SK-N-SH (cell line): ENCODE data around the gene SH3RF1. TPM values are rescaled to one million over a fixed set of nuclear protein-coding genes. Genes with fewer than 3 reads are reported as not detected.

Experiments used
- CTCF ChIA-PET: fragments of 300-600, 350-600 bp; formaldehyde crosslinking; extraction: SDS; loops from one replicate; lab custom pipeline; 2021; lab: Yijun Ruan, JAX
- POLR2A ChIA-PET: fragments of 350-600 bp; sonication (Branson Sonifier 250); formaldehyde crosslinking; extraction: SDS; loops from one replicate; lab custom pipeline; 2020; ENCODE audit warnings: antibody characterized with exemption, inconsistent platforms; lab: Yijun Ruan, JAX
- DNase-seq: peaks from one replicate; pipeline ENCODE4 v3.0.0; 2012
- H2AFZ ChIP-seq: fragments of 200-600 bp; sonication (generic); 2 replicates; pipeline ENCODE4 v1.8.1; 2016; ENCODE audit warnings: antibody characterized with exemption, mild to moderate bottlenecking, low read depth
- H3F3A ChIP-seq: fragments of 200-600 bp; sonication (generic); replicated peaks from 2 replicates; pipeline ENCODE3; 2016; ENCODE audit warnings: antibody characterized with exemption, mild to moderate bottlenecking; ENCODE audit not compliant: insufficient read depth
- H3K27ac ChIP-seq, 2 experiments: fragments of 200-500 bp in 1 of 2; fragments of 200-600 bp in 1 of 2; sonication (Bioruptor generic) in 1 of 2; sonication (generic), shearing (Covaris generic) in 1 of 2; 2 replicates each; pipeline versions ENCODE4 v1.5.1 to v1.6.1; 2014 to 2016; ENCODE audit warnings: low read depth in 2 of 2, inconsistent platforms in 1 of 2, low read length in 1 of 2, mild to moderate bottlenecking in 1 of 2, mixed read lengths in 1 of 2
- H3K27me3 ChIP-seq: fragments of 200-600 bp; sonication (generic), shearing (Covaris generic); 2 replicates; pipeline ENCODE4 v1.6.1; 2016; ENCODE audit warnings: mixed run types; ENCODE audit not compliant: insufficient read depth
- H3K36me3 ChIP-seq, 2 experiments: fragments of 200-500 bp in 1 of 2; fragments of 200-600 bp in 1 of 2; sonication (Bioruptor generic) in 1 of 2; sonication (generic) in 1 of 2; replicated peaks in 1 of 2; 2 replicates each; pipeline versions ENCODE3 to v1.5.1; 2014 to 2016; ENCODE audit warnings: low read length in 1 of 2, mild to moderate bottlenecking in 1 of 2; ENCODE audit not compliant: insufficient read depth in 2 of 2, control insufficient read depth in 1 of 2
- H3K4me1 ChIP-seq, 2 experiments: fragments of 200-500 bp in 1 of 2; fragments of 200-600 bp in 1 of 2; sonication (Bioruptor generic) in 1 of 2; sonication (generic), shearing (Covaris generic) in 1 of 2; 2 replicates each; pipeline versions ENCODE4 v1.5.1 to v1.6.1; 2014 to 2016; ENCODE audit warnings: low read depth in 1 of 2, low read length in 1 of 2, mixed run types in 1 of 2; ENCODE audit not compliant: insufficient read depth in 2 of 2, control insufficient read depth in 1 of 2
- H3K4me2 ChIP-seq: fragments of 200-600 bp; sonication (generic), shearing (Covaris generic); 2 replicates; pipeline ENCODE4 v1.6.1; 2017; ENCODE audit warnings: mixed run types
- H3K4me3 ChIP-seq, 2 experiments: fragments of 200-500 bp in 1 of 2; fragments of 200-600 bp in 1 of 2; sonication (Bioruptor generic) in 1 of 2; sonication (generic), shearing (Covaris generic) in 1 of 2; 2 replicates each; pipeline versions ENCODE4 v1.5.1 to v1.8.1; 2014 to 2016; ENCODE audit warnings: low read depth in 2 of 2, inconsistent platforms in 1 of 2, low read length in 1 of 2, mild to moderate bottlenecking in 1 of 2, mixed read lengths in 1 of 2, moderate library complexity in 1 of 2
- H3K79me2 ChIP-seq: fragments of 200-600 bp; sonication (generic); 2 replicates; pipeline ENCODE4 v1.8.1; 2017; ENCODE audit warnings: mild to moderate bottlenecking; ENCODE audit not compliant: insufficient read depth
- H3K9ac ChIP-seq: fragments of 200-600 bp; sonication (generic); 2 replicates; pipeline ENCODE4 v1.6.1; 2017; ENCODE audit warnings: mixed run types
- H3K9me2 ChIP-seq: fragments of 200-600 bp; sonication (generic); 2 replicates; pipeline ENCODE4 v1.6.1; 2017; ENCODE audit warnings: mixed run types
- H3K9me3 ChIP-seq: fragments of 200-600 bp; sonication (generic); 2 replicates; pipeline ENCODE4 v1.6.1; 2017; ENCODE audit warnings: mixed run types, mild to moderate bottlenecking, moderate library complexity
- H4K20me1 ChIP-seq: fragments of 200-600 bp; sonication (generic); 2 replicates; pipeline ENCODE4 v1.6.1; 2017; ENCODE audit warnings: mild to moderate bottlenecking, mixed run types; ENCODE audit not compliant: insufficient read depth
- CHD2 ChIP-seq: fragments of 150-350 bp; IDR thresholded peaks from 2 replicates; pipeline ENCODE4 v1.6.1; 2018; ENCODE audit warnings: low read length; ENCODE audit not compliant: partially characterized antibody
- ELF1 ChIP-seq: IDR thresholded peaks from 2 replicates; pipeline ENCODE4 v1.4.0; 2012
- EP300 ChIP-seq, 2 experiments: IDR thresholded peaks; 2 replicates each; pipeline versions ENCODE4 v1.4.0 to v1.6.1; 2012; ENCODE audit warnings: borderline replicate concordance in 1 of 2, low read depth in 1 of 2, low read length in 1 of 2
- EZH2phosphoT487 ChIP-seq: fragments of 200-600 bp; sonication (generic); IDR thresholded peaks from 2 replicates; pipeline ENCODE4 v1.6.1; 2017; ENCODE audit warnings: low read depth, mixed run types, mild to moderate bottlenecking, antibody characterized with exemption, moderate library complexity, borderline replicate concordance
- FOSL2 ChIP-seq: IDR thresholded peaks from 2 replicates; pipeline ENCODE4 v1.4.0; 2012; ENCODE audit warnings: low read depth, mild to moderate bottlenecking, moderate library complexity, borderline replicate concordance
- GABPA ChIP-seq: IDR thresholded peaks from 2 replicates; pipeline ENCODE4 v1.4.0; 2012; ENCODE audit warnings: low read depth, mild to moderate bottlenecking
- JUND ChIP-seq: IDR thresholded peaks from 2 replicates; pipeline ENCODE4 v1.4.0; 2012
- MEF2A ChIP-seq: IDR thresholded peaks from 2 replicates; pipeline ENCODE4 v1.4.0; 2012; ENCODE audit warnings: low read depth, borderline replicate concordance
- NFIC ChIP-seq: IDR thresholded peaks from 2 replicates; pipeline ENCODE4 v1.4.0; 2012; ENCODE audit warnings: borderline replicate concordance
- POLR2AphosphoS5 ChIP-seq: IDR thresholded peaks from 2 replicates; pipeline ENCODE4 v1.6.1; 2012; ENCODE audit warnings: low read depth, low read length
- RAD21 ChIP-seq: IDR thresholded peaks from 2 replicates; pipeline ENCODE4 v1.6.1; 2012; ENCODE audit warnings: mild to moderate bottlenecking, low read length
- RCOR1 ChIP-seq: fragments of 150-350 bp; IDR thresholded peaks from 2 replicates; pipeline ENCODE4 v1.6.1; 2017; ENCODE audit warnings: antibody characterized with exemption, low read length
- RFX5 ChIP-seq: IDR thresholded peaks from 2 replicates; pipeline ENCODE4 v1.6.1; 2012; ENCODE audit warnings: mild to moderate bottlenecking, improper control_type of control experiment, low read length
- SIN3A ChIP-seq: IDR thresholded peaks from 2 replicates; pipeline ENCODE4 v1.6.1; 2012; ENCODE audit warnings: low read depth, mild to moderate bottlenecking, low read length, moderate library complexity, borderline replicate concordance
- TCF12 ChIP-seq: IDR thresholded peaks from 2 replicates; pipeline ENCODE4 v1.4.0; 2012
- TEAD4 ChIP-seq: IDR thresholded peaks from 2 replicates; pipeline ENCODE4 v1.4.0; 2012; ENCODE audit warnings: mild to moderate bottlenecking, borderline replicate concordance; ENCODE audit not compliant: insufficient read depth
- YY1 ChIP-seq: IDR thresholded peaks from 2 replicates; pipeline ENCODE4 v1.4.0; 2012; ENCODE audit warnings: low read depth, mild to moderate bottlenecking
- WGBS: methylation state at CpG from one replicate; pipeline ENCODE4 v1.1.6; 2017; ENCODE audit warnings: low lambda C conversion rate; 5-methylcytosine and 5-hydroxymethylcytosine counted together
- polyA plus RNA-seq, 3 experiments: library from polyadenylated mRNA; depleted of rRNA; stranded (reverse); fragments of >200 nt; gene quantifications; 2 replicates each; pipeline ENCODE4 v1.2.3, GENCODE V29; 2012
- TF ChIP-seq, protein P1 (sequence below): IDR thresholded peaks from 2 replicates; pipeline ENCODE4 v1.4.0; 2012; ENCODE audit warnings: low read depth
- TF ChIP-seq, protein P2 (sequence below): IDR thresholded peaks from 2 replicates; pipeline ENCODE4; 2012
- TF ChIP-seq, protein P3 (sequence below): IDR thresholded peaks from 2 replicates; pipeline ENCODE4 v1.4.0; 2012; ENCODE audit warnings: low read depth, borderline replicate concordance
- TF ChIP-seq, protein P4 (sequence below): fragments of 150-350 bp; IDR thresholded peaks from 2 replicates; pipeline ENCODE4 v1.6.1; 2016; ENCODE audit warnings: mild to moderate bottlenecking, low read depth, low read length
- TF ChIP-seq, protein P5 (sequence below): fragments of 200-600 bp; sonication (generic); IDR thresholded peaks from 2 replicates; pipeline ENCODE4 v1.6.1; 2017; ENCODE audit warnings: antibody characterized with exemption, mild to moderate bottlenecking, moderate library complexity

Gene SH3RF1
- polyA plus RNA-seq, 1 of the 3 experiments (the other 2 are of a cell fraction), result 22.0 TPM

DNA sequence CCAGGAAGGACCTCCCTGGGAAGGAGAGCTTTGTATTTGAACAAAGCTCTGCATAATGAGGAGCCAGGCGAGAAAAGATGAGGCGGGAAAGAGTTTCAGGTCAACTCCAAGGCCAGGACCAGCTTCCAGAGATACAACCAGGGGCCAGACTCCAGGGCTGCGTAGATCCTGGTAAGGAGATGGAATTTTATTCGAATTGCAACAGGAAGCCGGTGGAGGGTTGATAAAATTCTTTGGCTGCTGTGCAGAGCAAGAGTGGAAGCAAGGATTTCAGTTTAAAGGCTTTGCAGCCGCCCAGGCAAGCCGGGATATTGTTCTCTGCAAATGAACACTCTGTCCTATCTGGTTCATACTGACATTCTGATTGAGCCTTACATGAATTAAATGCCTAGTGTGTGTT is 220.5 kb downstream of the SH3RF1 start:
- Histone ChIP-seq H2AFZ (no peak overlapping the region), H3K9me3 (no peaks in the 10 kb centered on the region), H3K9ac (no peak overlapping the region), H3K9me2 (no peaks in the 10 kb centered on the region), H4K20me1 (no peaks in the 10 kb centered on the region), H3K27me3 (no peaks in the 10 kb centered on the region), H3F3A (no peaks in the 10 kb centered on the region), H3K27ac (no peak overlapping the region), H3K4me2 (no peak overlapping the region), H3K4me3 (no peak overlapping the region), H3K79me2 (no peaks in the 10 kb centered on the region), H3K36me3 (no peaks in the 10 kb centered on the region), H3K4me1 (no peaks in the 10 kb centered on the region)
- TF ChIP-seq RFX5, result no peak
- TF ChIP-seq, protein P1, sequence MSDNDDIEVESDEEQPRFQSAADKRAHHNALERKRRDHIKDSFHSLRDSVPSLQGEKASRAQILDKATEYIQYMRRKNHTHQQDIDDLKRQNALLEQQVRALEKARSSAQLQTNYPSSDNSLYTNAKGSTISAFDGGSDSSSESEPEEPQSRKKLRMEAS, result no peak
- no peak for TF ChIP-seq NFIC
- no peak for TF ChIP-seq EP300 (IDR thresholded peaks at IDR 0.05; ENCODE audit: borderline replicate concordance in 1 of 2, low read depth in 1 of 2, low read length in 1 of 2)
- TF ChIP-seq TCF12, result no peak
- TF ChIP-seq EZH2phosphoT487, result no peak
- no peak for TF ChIP-seq MEF2A
- no peak for TF ChIP-seq FOSL2
- ChIA-PET POLR2A (interaction anchor here (0.7 kb wide), 1 partner anchor 12 kb away, joined by 3 read pairs; no protein-coding TSS in a partner anchor), CTCF (no interaction called here)
- 88% methylated on average over 7 of the region's 7 CpGs for WGBS
- no peak for DNase-seq

DNA sequence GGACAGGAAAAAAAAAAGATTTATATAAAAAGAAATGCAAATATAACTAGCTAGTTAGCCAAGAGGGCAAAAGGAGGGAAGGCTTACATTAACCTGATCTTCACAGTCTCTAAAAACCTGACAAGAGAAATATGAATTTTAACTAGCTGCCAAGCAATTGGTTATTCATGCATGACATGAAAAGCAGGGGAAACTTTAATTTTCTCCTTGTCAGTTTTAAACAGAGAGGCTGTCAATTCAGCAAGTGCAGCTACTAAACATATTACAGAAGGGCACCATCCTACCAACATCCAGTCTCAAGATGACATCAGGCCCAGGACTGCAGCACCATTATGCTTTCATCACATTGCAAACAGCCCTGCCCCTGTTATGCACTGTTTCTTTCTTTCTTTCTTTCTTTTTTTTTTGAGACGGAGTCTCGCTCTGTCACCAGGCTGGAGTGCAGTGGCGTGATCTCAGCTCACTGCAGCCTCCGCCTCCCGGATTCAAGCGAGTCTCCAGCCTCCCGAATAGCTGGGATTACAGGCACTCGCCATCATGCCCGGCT is 221.8 kb downstream of the SH3RF1 start:
- Histone ChIP-seq H3K9ac (no peak overlapping the region), H3K79me2 (no peaks in the 10 kb centered on the region), H3K4me1 (no peaks in the 10 kb centered on the region), H3F3A (no peaks in the 10 kb centered on the region), H4K20me1 (no peaks in the 10 kb centered on the region), H3K27me3 (no peaks in the 10 kb centered on the region), H3K9me3 (no peaks in the 10 kb centered on the region), H3K9me2 (no peaks in the 10 kb centered on the region), H3K4me3 (no peak overlapping the region), H2AFZ (no peak overlapping the region), H3K27ac (no peak overlapping the region), H3K4me2 (no peak overlapping the region), H3K36me3 (no peaks in the 10 kb centered on the region)
- 99% methylated on average over 9 of the region's 9 CpGs for WGBS
- ChIA-PET CTCF (interaction anchor here (0.9 to 1.2 kb wide), 2 partner anchors 24 to 43 kb away, joined by 3 read pairs; no protein-coding TSS in a partner anchor), POLR2A (interaction anchor here (1.2 kb wide), 1 partner anchor 39 kb away, joined by 3 read pairs; the partner anchor contains the start of gene CBR4)
- DNase-seq, result no peak
- no peak for TF ChIP-seq FOSL2
- TF ChIP-seq RCOR1, result no peak
- TF ChIP-seq, protein P2, sequence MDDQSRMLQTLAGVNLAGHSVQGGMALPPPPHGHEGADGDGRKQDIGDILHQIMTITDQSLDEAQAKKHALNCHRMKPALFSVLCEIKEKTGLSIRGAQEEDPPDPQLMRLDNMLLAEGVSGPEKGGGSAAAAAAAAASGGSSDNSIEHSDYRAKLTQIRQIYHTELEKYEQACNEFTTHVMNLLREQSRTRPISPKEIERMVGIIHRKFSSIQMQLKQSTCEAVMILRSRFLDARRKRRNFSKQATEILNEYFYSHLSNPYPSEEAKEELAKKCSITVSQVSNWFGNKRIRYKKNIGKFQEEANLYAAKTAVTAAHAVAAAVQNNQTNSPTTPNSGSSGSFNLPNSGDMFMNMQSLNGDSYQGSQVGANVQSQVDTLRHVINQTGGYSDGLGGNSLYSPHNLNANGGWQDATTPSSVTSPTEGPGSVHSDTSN, result no peak
- no peak for TF ChIP-seq CHD2
- TF ChIP-seq, protein P3, sequence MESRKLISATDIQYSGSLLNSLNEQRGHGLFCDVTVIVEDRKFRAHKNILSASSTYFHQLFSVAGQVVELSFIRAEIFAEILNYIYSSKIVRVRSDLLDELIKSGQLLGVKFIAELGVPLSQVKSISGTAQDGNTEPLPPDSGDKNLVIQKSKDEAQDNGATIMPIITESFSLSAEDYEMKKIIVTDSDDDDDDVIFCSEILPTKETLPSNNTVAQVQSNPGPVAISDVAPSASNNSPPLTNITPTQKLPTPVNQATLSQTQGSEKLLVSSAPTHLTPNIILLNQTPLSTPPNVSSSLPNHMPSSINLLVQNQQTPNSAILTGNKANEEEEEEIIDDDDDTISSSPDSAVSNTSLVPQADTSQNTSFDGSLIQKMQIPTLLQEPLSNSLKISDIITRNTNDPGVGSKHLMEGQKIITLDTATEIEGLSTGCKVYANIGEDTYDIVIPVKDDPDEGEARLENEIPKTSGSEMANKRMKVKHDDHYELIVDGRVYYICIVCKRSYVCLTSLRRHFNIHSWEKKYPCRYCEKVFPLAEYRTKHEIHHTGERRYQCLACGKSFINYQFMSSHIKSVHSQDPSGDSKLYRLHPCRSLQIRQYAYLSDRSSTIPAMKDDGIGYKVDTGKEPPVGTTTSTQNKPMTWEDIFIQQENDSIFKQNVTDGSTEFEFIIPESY, result no peak
- TF ChIP-seq YY1, result no peak
- TF ChIP-seq RAD21, result no peak
- TF ChIP-seq SIN3A, result no peak
- TF ChIP-seq GABPA, result no peak
- no peak for TF ChIP-seq TCF12
- no peak for TF ChIP-seq POLR2AphosphoS5
- TF ChIP-seq, protein P1, result no peak
- no peak for TF ChIP-seq JUND
- TF ChIP-seq, protein P4, sequence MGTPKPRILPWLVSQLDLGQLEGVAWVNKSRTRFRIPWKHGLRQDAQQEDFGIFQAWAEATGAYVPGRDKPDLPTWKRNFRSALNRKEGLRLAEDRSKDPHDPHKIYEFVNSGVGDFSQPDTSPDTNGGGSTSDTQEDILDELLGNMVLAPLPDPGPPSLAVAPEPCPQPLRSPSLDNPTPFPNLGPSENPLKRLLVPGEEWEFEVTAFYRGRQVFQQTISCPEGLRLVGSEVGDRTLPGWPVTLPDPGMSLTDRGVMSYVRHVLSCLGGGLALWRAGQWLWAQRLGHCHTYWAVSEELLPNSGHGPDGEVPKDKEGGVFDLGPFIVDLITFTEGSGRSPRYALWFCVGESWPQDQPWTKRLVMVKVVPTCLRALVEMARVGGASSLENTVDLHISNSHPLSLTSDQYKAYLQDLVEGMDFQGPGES, result no peak
- TF ChIP-seq, protein P5, sequence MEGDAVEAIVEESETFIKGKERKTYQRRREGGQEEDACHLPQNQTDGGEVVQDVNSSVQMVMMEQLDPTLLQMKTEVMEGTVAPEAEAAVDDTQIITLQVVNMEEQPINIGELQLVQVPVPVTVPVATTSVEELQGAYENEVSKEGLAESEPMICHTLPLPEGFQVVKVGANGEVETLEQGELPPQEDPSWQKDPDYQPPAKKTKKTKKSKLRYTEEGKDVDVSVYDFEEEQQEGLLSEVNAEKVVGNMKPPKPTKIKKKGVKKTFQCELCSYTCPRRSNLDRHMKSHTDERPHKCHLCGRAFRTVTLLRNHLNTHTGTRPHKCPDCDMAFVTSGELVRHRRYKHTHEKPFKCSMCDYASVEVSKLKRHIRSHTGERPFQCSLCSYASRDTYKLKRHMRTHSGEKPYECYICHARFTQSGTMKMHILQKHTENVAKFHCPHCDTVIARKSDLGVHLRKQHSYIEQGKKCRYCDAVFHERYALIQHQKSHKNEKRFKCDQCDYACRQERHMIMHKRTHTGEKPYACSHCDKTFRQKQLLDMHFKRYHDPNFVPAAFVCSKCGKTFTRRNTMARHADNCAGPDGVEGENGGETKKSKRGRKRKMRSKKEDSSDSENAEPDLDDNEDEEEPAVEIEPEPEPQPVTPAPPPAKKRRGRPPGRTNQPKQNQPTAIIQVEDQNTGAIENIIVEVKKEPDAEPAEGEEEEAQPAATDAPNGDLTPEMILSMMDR, result no peak
- no peak for TF ChIP-seq ELF1
- TF ChIP-seq TEAD4, result no peak
